Esophagus squamous epithelium (tissue), 5 donors: Measurements from ENCODE around the gene EEF1A2. TPM values are rescaled to one million over a fixed set of nuclear protein-coding genes. Genes with fewer than 3 reads are reported as not detected.

Experiments
- DNase-seq: peaks from one replicate; lab custom pipeline; 2025; lab: John Stamatoyannopoulos, UW
- H3K27ac ChIP-seq, 4 donors: fragments of 200-600 bp; sonication (generic); one replicate each; pipeline ENCODE4 v1.5.1; 2016 to 2019; ENCODE audit warnings: mild to moderate bottlenecking in 1 of 4
- H3K27me3 ChIP-seq, 4 donors: fragments of 200-600 bp; sonication (generic); 1 replicate in 3 of 4; 2 replicates in 1 of 4; pipeline versions ENCODE4 v1.5.1 to v1.6.0; 2017 to 2021; ENCODE audit warnings: antibody characterized with exemption in 1 of 4
- H3K36me3 ChIP-seq, 3 donors: fragments of 200-600 bp; sonication (generic); one replicate each; pipeline ENCODE4 v1.5.1; 2016 to 2019
- H3K4me1 ChIP-seq, 3 donors: fragments of 200-600 bp; sonication (generic); one replicate each; pipeline ENCODE4 v1.5.1; 2017 to 2019
- H3K4me3 ChIP-seq, 4 donors: fragments of 200-600 bp; sonication (generic); 1 replicate in 3 of 4; 2 replicates in 1 of 4; pipeline ENCODE4 v1.5.1; 2016 to 2019; ENCODE audit warnings: mild to moderate bottlenecking in 2 of 4, moderate library complexity in 1 of 4
- H3K9me3 ChIP-seq, 3 donors: fragments of 200-600 bp; sonication (generic); one replicate each; pipeline ENCODE4 v1.5.1; 2016 to 2019
- POLR2A ChIP-seq, 4 donors: fragments of 450-650 bp; IDR thresholded peaks; one replicate each; pipeline ENCODE4 v1.6.1; 2017; ENCODE audit warnings: antibody characterized with exemption in 4 of 4, mild to moderate bottlenecking in 4 of 4, moderate library complexity in 3 of 4
- WGBS, 2 donors: methylation state at CpG; one replicate each; pipeline ENCODE4 v1.1.5; 2018; 5-methylcytosine and 5-hydroxymethylcytosine counted together
- intact Hi-C: fragments of 100-400 bp; cut with DNase I; formaldehyde crosslinking; loops from one replicate; pipeline ENCODE4 v1.15.0; 2022
- total RNA-seq, 4 donors: library from RNA; depleted of rRNA; stranded (reverse); fragments of >200 nt; gene quantifications; one replicate each; pipeline ENCODE4 v1.1.0, GENCODE V29; 2016
- TF ChIP-seq, protein P1 (sequence below), 6 experiments: fragments of 450-650 bp in 4 of 6; fragments of 200-600 bp in 2 of 6; sonication (generic) in 2 of 6; IDR thresholded peaks; one replicate each; pipeline ENCODE4 v1.5.1; 2016 to 2019; ENCODE audit warnings: antibody characterized with exemption in 6 of 6, mild to moderate bottlenecking in 4 of 6, moderate library complexity in 4 of 6
- donor health status: DM: yes; HTN: yes; CAD: no.

The EEF1A2 gene
- total RNA-seq, 4 donors from 2014 or later: 0.44 to 3.1 (median 1.9) TPM

DNA sequence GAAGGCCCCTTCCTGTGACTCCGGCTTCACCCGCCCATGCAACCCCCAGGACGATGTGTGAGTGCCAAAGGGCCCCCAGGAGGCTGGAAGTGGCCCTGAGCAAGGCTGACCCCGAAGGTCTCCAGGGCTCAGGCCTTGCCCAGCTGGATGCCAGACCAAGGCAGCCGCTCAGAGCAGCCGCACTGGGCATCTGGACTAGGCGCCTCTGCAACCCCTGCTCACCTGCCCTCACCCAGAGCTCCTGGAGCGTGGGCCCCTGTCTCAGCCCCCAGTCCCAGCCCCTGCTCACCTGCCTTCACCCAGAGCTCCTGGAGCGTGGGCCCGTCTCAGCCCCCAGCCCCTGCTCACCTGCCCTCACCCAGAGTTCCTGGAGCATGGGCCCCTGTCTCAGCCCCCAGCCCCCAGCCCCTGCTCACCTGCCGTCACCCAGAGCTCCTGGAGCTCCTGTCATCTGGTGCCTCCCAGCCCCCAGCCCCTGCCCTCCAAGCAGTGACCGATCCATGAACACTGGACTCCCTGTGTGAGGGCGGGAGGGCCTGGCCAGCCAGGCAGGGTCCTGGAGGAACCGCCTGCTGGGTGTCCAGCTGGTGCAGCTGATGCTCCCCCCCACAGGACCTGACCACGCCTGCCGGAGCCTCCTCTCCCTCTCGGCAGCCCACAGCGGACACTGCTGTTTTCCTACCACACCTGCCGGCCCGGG is 47.5 kb upstream of the EEF1A2 start:
- no peak for DNase-seq
- Histone ChIP-seq H3K4me3 (no peak overlapping the region), H3K27me3 (peaks cover 0 to 94% (median 0%) of the 10 kb centered on the region in 4 donors), H3K36me3 (no peaks in the 10 kb centered on the region), H3K4me1 (peaks cover 0 to 41% (median 12%) of the 10 kb centered on the region in 3 donors), H3K9me3 (no peaks in the 10 kb centered on the region), H3K27ac (no peak overlapping the region)
- 83 to 90% methylated on average over 4 to 9 of the region's 20 CpGs for WGBS, 2 donors
- intact Hi-C loops: no loop called here
- TF ChIP-seq POLR2A (IDR thresholded peaks at IDR 0.05): no peak
- TF ChIP-seq, protein P1, sequence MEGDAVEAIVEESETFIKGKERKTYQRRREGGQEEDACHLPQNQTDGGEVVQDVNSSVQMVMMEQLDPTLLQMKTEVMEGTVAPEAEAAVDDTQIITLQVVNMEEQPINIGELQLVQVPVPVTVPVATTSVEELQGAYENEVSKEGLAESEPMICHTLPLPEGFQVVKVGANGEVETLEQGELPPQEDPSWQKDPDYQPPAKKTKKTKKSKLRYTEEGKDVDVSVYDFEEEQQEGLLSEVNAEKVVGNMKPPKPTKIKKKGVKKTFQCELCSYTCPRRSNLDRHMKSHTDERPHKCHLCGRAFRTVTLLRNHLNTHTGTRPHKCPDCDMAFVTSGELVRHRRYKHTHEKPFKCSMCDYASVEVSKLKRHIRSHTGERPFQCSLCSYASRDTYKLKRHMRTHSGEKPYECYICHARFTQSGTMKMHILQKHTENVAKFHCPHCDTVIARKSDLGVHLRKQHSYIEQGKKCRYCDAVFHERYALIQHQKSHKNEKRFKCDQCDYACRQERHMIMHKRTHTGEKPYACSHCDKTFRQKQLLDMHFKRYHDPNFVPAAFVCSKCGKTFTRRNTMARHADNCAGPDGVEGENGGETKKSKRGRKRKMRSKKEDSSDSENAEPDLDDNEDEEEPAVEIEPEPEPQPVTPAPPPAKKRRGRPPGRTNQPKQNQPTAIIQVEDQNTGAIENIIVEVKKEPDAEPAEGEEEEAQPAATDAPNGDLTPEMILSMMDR (IDR thresholded peaks at IDR 0.05): no peak

- Histone ChIP-seq H3K4me3 (no peak overlapping the region), H3K9me3 (no peaks in the 10 kb centered on the region), H3K27me3 (peaks cover 0 to 95% (median 0%) of the 10 kb centered on the region in 4 donors), H3K36me3 (no peaks in the 10 kb centered on the region), H3K4me1 (peaks cover 0 to 46% (median 15%) of the 10 kb centered on the region in 3 donors), H3K27ac (no peak overlapping the region)
- WGBS, 2 donors: 31 to 37% methylated on average over 2 to 4 of the region's 6 CpGs
- no peak for DNase-seq
- intact Hi-C loops: no loop called here
- TF ChIP-seq, protein P1 (IDR thresholded peaks at IDR 0.05): no peak
- TF ChIP-seq POLR2A (IDR thresholded peaks at IDR 0.05): no peak
These were observed 46.9 kb upstream of the EEF1A2 start for GRCh38 chr20:63545814-63546213.

DNA sequence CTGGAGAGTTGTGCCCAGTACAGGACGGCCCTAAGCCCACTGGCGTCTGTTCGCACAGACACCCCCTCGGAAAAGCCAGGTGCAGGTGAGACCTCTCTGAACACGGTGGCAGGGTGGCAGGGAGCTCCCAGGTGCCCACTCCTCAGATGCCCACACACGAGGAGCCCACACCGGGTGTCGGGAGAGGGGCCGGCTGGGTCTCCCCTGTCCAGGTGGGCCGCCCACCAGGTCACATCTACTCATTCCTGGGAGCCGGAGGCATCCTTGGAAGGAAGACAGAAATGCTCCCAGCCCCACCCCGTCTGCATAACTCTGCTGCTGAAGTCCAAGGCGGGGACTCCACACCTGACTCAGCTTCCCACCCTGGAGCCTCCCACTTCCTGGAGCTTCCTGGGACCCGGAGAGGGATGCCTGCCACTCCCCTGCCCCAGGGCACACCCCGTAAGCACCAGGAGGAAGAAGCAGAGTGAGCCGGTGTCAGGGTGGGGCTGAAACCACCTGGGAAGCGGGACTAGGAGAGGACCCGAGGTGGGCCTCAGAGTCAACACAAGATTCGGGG is 46.2 kb upstream of the EEF1A2 start:
- Histone ChIP-seq H3K4me3 (no peak overlapping the region), H3K4me1 (peaks cover 0 to 54% (median 15%) of the 10 kb centered on the region in 3 donors), H3K9me3 (no peaks in the 10 kb centered on the region), H3K36me3 (no peaks in the 10 kb centered on the region), H3K27me3 (peaks cover 0 to 94% (median 0%) of the 10 kb centered on the region in 4 donors), H3K27ac (no peak overlapping the region)
- TF ChIP-seq, protein P1 (IDR thresholded peaks at IDR 0.05): no peak
- no peak for TF ChIP-seq POLR2A (IDR thresholded peaks at IDR 0.05)
- DNase-seq: no peak
- 20 to 56% methylated on average over 3 to 4 of the region's 19 CpGs for WGBS, 2 donors
- intact Hi-C loops: no loop called here

DNA sequence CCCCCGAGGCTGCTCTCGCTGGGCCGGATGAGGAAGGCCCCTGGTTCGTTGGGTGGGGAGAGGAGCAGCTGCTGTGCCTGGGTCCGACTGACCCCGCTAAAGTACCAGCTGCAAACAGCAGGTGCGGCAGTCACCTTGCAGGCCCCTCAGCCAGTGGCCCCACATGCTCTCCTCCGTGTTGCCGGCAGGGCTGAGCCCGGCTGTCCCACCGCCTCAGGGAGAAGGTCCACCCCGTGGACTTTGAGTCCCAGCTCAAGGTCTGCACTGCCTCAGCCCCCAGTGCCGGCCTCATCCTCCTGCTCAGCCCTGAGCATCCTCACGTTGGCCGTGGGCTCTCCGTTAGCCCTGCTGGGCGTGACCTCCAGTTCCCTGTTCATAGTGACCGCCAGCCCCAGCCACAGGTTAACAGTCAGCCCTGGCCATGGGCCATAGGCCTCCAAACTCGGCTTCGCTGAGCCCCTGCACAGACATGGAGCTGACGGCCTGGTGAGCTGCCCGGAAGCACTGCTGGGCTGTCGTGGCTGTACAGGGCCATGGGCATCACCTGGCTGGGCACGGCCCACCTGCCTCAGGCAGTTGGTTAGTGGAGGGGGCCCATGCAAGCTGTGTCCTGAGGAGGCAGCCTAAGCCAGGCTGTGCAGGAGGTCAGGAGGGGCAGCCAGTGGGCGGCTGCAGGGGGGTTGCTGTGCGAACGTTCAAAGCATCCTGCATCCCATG is 45.5 kb upstream of the EEF1A2 start:
- Histone ChIP-seq H3K36me3 (no peaks in the 10 kb centered on the region), H3K4me1 (peaks cover 0 to 60% (median 15%) of the 10 kb centered on the region in 3 donors), H3K4me3 (no peak overlapping the region), H3K27me3 (peaks cover 0 to 94% (median 0%) of the 10 kb centered on the region in 4 donors), H3K9me3 (no peaks in the 10 kb centered on the region), H3K27ac (no peak overlapping the region)
- DNase-seq: no peak
- WGBS, 2 donors: 60 to 75% methylated on average over 2 to 4 of the region's 27 CpGs
- intact Hi-C loops: no loop called here
- TF ChIP-seq, protein P1 (IDR thresholded peaks at IDR 0.05): no peak
- no peak for TF ChIP-seq POLR2A (IDR thresholded peaks at IDR 0.05)

DNA sequence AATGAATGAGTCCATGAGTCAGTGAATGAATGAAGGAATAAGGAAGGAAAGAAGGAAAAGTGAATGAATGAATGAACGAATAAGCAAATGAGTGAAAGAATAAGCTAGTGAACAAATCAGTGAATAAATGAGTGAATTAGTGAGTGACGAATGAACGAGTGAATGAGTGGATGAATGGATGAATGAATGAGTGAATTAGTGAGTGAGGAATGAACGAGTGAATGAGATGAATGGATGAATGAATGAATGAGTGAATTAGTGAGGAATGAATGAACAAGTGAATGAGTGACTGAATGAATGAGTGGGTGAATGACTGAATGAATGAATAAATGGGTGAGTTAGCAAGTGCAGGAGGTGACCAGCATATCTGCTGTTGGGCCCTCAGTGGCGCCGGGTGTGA is 44.9 kb upstream of the EEF1A2 start:
- no peaks in the 10 kb centered on the region for H3K9me3 ChIP-seq
- TF ChIP-seq POLR2A (IDR thresholded peaks at IDR 0.05): no peak
- TF ChIP-seq, protein P1 (IDR thresholded peaks at IDR 0.05): no peak
- DNase-seq: no peak
- peaks cover 3 to 67% (median 19%) of the 10 kb centered on the region in 3 donors for H3K4me1 ChIP-seq
- intact Hi-C loops: no loop called here
- peaks cover 0 to 93% (median 0%) of the 10 kb centered on the region in 4 donors for H3K27me3 ChIP-seq
- WGBS, 2 donors: 87 to 88% methylated on average over 6 of the region's 6 CpGs
- H3K4me3 ChIP-seq: no peak overlapping the region
- H3K36me3 ChIP-seq: no peaks in the 10 kb centered on the region
- H3K27ac ChIP-seq: no peak overlapping the region
